Parathyroid adenoma (tissue), 2 donors: ENCODE results near the gene FAM228A.

Experiments
- H2AFZ ChIP-seq: fragments of 300-600 bp; sonication (generic); one replicate; pipeline ENCODE4 v1.7.0; 2017; ENCODE audit warnings: antibody characterized with exemption, mild to moderate bottlenecking
- H3K27ac ChIP-seq: fragments of 300-600 bp; sonication (generic); one replicate; pipeline ENCODE4 v1.7.0; 2017
- H3K27me3 ChIP-seq: fragments of 300-600 bp; sonication (generic); one replicate; pipeline ENCODE4 v1.7.0; 2017; ENCODE audit warnings: low read length; ENCODE audit not compliant: control insufficient read depth, insufficient read depth
- H3K36me3 ChIP-seq: fragments of 300-600 bp; sonication (generic); one replicate; pipeline ENCODE4 v1.7.0; 2017; ENCODE audit warnings: low read length; ENCODE audit not compliant: control insufficient read depth, insufficient read depth
- H3K4me1 ChIP-seq: fragments of 300-600 bp; sonication (generic); one replicate; pipeline ENCODE4 v1.7.0; 2017; ENCODE audit warnings: control low read depth
- H3K4me2 ChIP-seq: fragments of 300-600 bp; sonication (generic); one replicate; pipeline ENCODE4 v1.7.0; 2017; ENCODE audit warnings: low read length
- H3K4me3 ChIP-seq: fragments of 300-600 bp; sonication (generic); one replicate; pipeline ENCODE4 v1.7.0; 2017; ENCODE audit warnings: low read depth, low read length
- H3K79me2 ChIP-seq: fragments of 300-600 bp; sonication (generic); one replicate; pipeline ENCODE4 v1.7.0; 2017; ENCODE audit warnings: control low read depth
- H3K9ac ChIP-seq: fragments of 300-600 bp; sonication (generic); one replicate; pipeline ENCODE4 v1.7.0; 2017; ENCODE audit warnings: mild to moderate bottlenecking
- H3K9me3 ChIP-seq: fragments of 300-600 bp; sonication (generic); one replicate; pipeline ENCODE4 v1.7.0; 2017; ENCODE audit warnings: low read length; ENCODE audit not compliant: control insufficient read depth
- CTCF ChIP-seq: fragments of 300-600 bp; sonication (generic); IDR thresholded peaks from one replicate; pipeline ENCODE4 v1.7.0; 2017; ENCODE audit warnings: antibody characterized with exemption, mild to moderate bottlenecking
- donor health status: primary hyperparathyroidism.

The FAM228A gene

GRCh38 chr2:24237313-24237712, 62.5 kb downstream of the FAM228A start:
- Histone ChIP-seq H3K9ac (no peak overlapping the region), H3K9me3 (no peaks in the 10 kb centered on the region), H3K4me1 (no peaks in the 10 kb centered on the region), H3K4me3 (no peak overlapping the region), H3K27me3 (no peaks in the 10 kb centered on the region), H3K4me2 (no peak overlapping the region), H3K79me2 (no peaks in the 10 kb centered on the region), H2AFZ (no peak overlapping the region), H3K36me3 (no peaks in the 10 kb centered on the region), H3K27ac (no peak overlapping the region)
- no peak for TF ChIP-seq CTCF

GRCh38 chr2:24238158-24238557, 63.3 kb downstream of the FAM228A start:
- Histone ChIP-seq H3K4me2 (no peak overlapping the region), H3K27me3 (no peaks in the 10 kb centered on the region), H3K36me3 (no peaks in the 10 kb centered on the region), H3K27ac (no peak overlapping the region), H3K9me3 (no peaks in the 10 kb centered on the region), H3K9ac (no peak overlapping the region), H3K4me3 (no peak overlapping the region), H2AFZ (no peak overlapping the region), H3K79me2 (no peaks in the 10 kb centered on the region), H3K4me1 (no peaks in the 10 kb centered on the region)
- TF ChIP-seq CTCF: no peak

GRCh38 chr2:24239553-24239952, 64.7 kb downstream of the FAM228A start:
- H3K4me3 ChIP-seq: no peak overlapping the region
- no peak overlapping the region for H2AFZ ChIP-seq
- TF ChIP-seq CTCF: no peak
- H3K79me2 ChIP-seq: no peaks in the 10 kb centered on the region
- H3K9ac ChIP-seq: no peak overlapping the region
- H3K36me3 ChIP-seq: no peaks in the 10 kb centered on the region
- H3K27ac ChIP-seq: no peak overlapping the region
- no peaks in the 10 kb centered on the region for H3K4me1 ChIP-seq
- H3K4me2 ChIP-seq: no peak overlapping the region
- no peaks in the 10 kb centered on the region for H3K9me3 ChIP-seq
- no peaks in the 10 kb centered on the region for H3K27me3 ChIP-seq
